GM18520 (cell line): Measurements from ENCODE around the gene ARFGEF2.
"Not testable (repeated sequence)": the region's sequence is repeated elsewhere in the genome, so short reads cannot be mapped to it uniquely, and the experiment has no call there.

ENCODE experiments used
- ATAC-seq: cut with Tn5 transposase; IDR thresholded peaks from one replicate; pipeline ENCODE4 v1.9.1; 2021; ENCODE audit not compliant: unreplicated experiment

Gene ARFGEF2

DNA sequence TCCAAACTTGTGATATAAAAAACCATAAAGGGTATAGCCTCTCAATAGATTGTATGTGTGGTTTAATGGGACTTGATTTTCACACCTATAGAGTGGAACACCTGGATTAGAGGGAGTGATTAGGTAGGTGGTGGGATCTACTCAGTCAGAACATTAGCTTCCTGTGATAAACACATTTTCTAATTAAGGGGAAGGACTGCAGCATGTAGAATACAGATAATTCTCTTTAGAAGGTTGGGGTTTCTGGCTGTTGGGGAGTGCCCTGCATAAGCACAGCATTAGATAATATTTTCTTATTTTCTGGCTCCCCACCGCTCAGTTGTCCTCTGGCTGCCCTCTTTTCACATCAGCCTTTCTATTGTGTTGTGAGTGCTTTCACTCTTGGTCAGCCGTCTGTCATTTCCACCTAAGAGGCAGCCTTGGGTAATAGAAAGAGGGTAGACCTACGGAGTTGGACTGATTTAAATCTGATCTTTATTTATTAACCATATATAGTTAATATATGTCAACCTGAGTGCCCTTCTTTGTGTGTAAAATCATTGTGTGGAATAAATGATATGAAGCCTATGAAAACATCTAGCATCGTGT, 132.6 kb downstream of the ARFGEF2 start:
- ATAC-seq = no peak

DNA sequence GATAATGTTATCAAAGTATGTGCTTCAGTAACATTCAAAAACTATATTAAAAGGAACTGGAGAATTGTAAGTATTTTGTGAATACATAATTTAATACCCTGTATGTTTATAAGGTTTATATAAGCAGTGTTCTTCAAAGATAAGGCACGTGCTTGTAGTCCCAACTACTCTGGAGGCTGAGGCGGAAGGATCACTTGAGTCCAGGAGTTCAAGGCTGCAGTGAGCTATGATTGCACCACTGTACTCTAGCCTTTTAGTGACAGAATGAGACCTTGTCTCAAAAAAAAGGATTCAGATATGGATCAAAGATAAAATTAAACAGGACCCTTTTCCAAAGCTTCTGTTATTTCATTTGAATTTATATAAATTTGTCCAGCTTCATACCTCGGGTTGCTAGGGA, 141.8 kb downstream of the ARFGEF2 start:
- ATAC-seq = no peak

DNA sequence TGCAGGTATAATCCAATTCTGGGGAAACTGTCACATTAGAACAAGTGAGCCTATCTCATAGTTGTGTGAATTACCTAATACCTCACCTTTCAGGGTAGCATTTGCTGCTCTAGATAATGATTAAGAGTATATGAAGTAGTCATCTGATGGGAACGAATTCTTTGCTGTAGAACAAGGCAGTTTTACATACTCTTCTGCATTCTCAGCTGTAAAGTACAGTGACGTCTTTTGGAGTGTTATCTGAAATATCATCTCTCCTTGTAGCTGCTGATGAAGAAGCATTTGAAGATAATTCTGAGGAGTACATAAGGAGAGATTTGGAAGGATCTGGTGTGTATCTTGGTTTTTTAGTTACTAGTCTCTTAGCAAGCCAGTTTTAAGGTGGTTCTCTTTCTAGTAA, 153.0 kb downstream of the ARFGEF2 start:
- no peak for ATAC-seq

DNA sequence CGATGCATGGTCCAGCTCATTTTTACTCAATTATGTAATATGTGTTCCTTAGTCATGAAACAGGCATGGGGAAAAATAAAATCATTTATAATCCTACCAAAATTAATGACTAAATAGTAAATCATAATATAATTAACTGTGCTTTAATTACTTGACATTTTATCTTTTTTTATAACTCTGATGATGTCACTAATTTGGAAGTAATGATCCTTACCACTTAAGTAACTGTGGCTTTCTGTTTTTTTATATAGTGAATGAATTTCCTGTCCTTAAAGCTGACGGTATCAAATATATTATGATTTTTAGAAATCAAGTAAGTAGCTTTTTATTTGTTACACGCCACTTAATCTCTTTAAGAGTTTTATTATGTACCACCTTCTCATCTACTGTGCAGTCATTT, 156.8 kb downstream of the ARFGEF2 start:
- ATAC-seq = no peak

DNA sequence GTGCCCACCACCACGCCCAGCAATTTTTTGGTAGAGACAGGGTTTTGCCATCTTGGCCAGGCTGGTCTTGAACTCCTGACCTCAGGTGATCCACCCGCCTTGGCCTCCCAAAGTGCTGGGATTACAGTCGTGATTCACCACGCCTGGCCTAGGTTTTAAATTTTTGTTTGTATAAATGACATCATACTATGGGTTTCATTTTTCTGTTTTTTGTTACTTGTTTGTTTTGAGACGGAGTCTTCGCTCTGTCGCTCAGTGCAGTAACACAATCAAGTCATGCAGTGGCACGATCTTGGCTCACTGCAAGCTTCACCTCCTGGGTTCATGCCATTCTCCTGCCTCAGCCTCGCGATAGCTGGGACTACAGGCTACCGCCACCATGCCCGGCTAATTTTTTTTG, 160.8 kb downstream of the ARFGEF2 start:
- ATAC-seq = not testable (repeated sequence)
